ENCODE results near the gene ACOX1.
"Not testable (repeated sequence)": the region's sequence is repeated elsewhere in the genome, so short reads cannot be mapped to it uniquely, and the experiment has no call there.

- not testable (repeated sequence) for TF ChIP-seq CTCF (IDR thresholded peaks at IDR 0.05; ENCODE audit: low read length); EZH2 (optimal IDR thresholded peaks at IDR 0.05; ENCODE audit: low read depth, low read length); EZH2phosphoT487 (IDR thresholded peaks at IDR 0.05; ENCODE audit: low read length)
Observed at GRCh38 chr17:75975187-75975586, 3.8 kb downstream of the ACOX1 start.

Measured in MM.1S (cell line).